K562 (cell line): Measurements from ENCODE around the gene DCAKD. TPM values are rescaled to one million over a fixed set of nuclear protein-coding genes. Genes with fewer than 3 reads are reported as not detected.

Experiments used
- ATAC-seq: fragments of 200-7000 bp; cut with Tn5 transposase; 3 replicates; pipeline ENCODE4 v1.9.1; 2020; ENCODE audit warnings: moderate library complexity
- BruUV-seq: library from RNA; stranded (reverse); fragments of 400-500 nt; replicated peaks from 2 replicates; lab custom pipeline; 2021; lab: Mats Ljungman, UMichigan
- CTCF ChIA-PET: fragments of 300-600 bp; formaldehyde crosslinking; extraction: SDS; loops from one replicate; lab custom pipeline; 2021; ENCODE audit warnings: low intra/inter-chr PET ratio; lab: Yijun Ruan, JAX
- POLR2A ChIA-PET: fragments of 300-600, 350-650 bp; sonication (Branson Sonifier 250); formaldehyde crosslinking; extraction: SDS; loops from one replicate; lab custom pipeline; 2021; ENCODE audit warnings: antibody characterized with exemption, inconsistent platforms; lab: Yijun Ruan, JAX
- DNase-seq, 4 experiments: peaks; one replicate each; pipeline versions ENCODE4 v3.0.0 to v3.0.0-alpha.2; 2011 to 2018; ENCODE audit warnings: low spot score in 3 of 4, mixed read lengths in 3 of 4; ENCODE audit errors: extremely low read depth in 1 of 4
- FAIRE-seq: peaks from 2 replicates; lab custom pipeline; 2011; peaks lifted over from hg19 to GRCh38; lab: Jason Lieb, UNC
- H2AFZ ChIP-seq: 2 replicates; pipeline ENCODE4 v1.6.0; 2011; ENCODE audit warnings: low read depth, low read length, control low read depth, inconsistent platforms
- H3K27ac ChIP-seq: fragments of 200-600 bp; 3 replicates; pipeline ENCODE4 v1.8.0; 2011; ENCODE audit warnings: low read depth, mild to moderate bottlenecking, control low read depth, inconsistent platforms, low read length, moderate library complexity, mixed read lengths; ENCODE audit errors: extremely low read depth
- H3K27me3 ChIP-seq, 2 experiments: fragments of 300-600 bp in 1 of 2; 2 replicates in 1 of 2; 3 replicates in 1 of 2; pipeline versions ENCODE4 v1.6.0 to v1.8.0; 2011; ENCODE audit warnings: inconsistent platforms in 2 of 2, low read length in 2 of 2, mild to moderate bottlenecking in 1 of 2, mixed read lengths in 1 of 2, moderate library complexity in 1 of 2; ENCODE audit not compliant: control insufficient read depth in 2 of 2, insufficient read depth in 2 of 2
- H3K36me3 ChIP-seq: fragments of 300-600 bp; 3 replicates; pipeline ENCODE4 v1.8.0; 2011; ENCODE audit warnings: mild to moderate bottlenecking, low read length, inconsistent platforms; ENCODE audit not compliant: control insufficient read depth, insufficient read depth
- H3K4me1 ChIP-seq, 2 experiments: fragments of 200-600 bp in 1 of 2; replicated peaks in 1 of 2; 2 replicates in 1 of 2; 3 replicates in 1 of 2; pipeline versions ENCODE4 v1.5.1 to v1.8.0; 2011; ENCODE audit warnings: inconsistent platforms in 2 of 2, low read length in 2 of 2, mild to moderate bottlenecking in 1 of 2, mixed read lengths in 1 of 2, moderate library complexity in 1 of 2; ENCODE audit not compliant: control insufficient read depth in 2 of 2, insufficient read depth in 2 of 2
- H3K4me2 ChIP-seq: 2 replicates; pipeline ENCODE4 v1.6.1; 2011; ENCODE audit warnings: low read length, control low read depth, inconsistent platforms, mixed read lengths; ENCODE audit not compliant: insufficient read depth
- H3K4me3 ChIP-seq: fragments of 200-600 bp; sonication (generic), shearing (Covaris generic); 2 replicates; pipeline ENCODE4 v1.5.1; 2016; ENCODE audit warnings: control low read depth, inconsistent platforms
- H3K79me2 ChIP-seq: fragments of 200-600 bp; 3 replicates; pipeline ENCODE4 v1.8.0; 2011; ENCODE audit warnings: low read length, inconsistent platforms; ENCODE audit not compliant: control insufficient read depth, insufficient read depth
- H3K9ac ChIP-seq, 2 experiments: 2 replicates each; pipeline versions ENCODE4 v1.6.0 to v1.6.1; 2011; ENCODE audit warnings: low read depth in 2 of 2, low read length in 2 of 2, control low read depth in 1 of 2, inconsistent platforms in 1 of 2, mild to moderate bottlenecking in 1 of 2, mixed read lengths in 1 of 2; ENCODE audit not compliant: insufficient read depth in 1 of 2
- H3K9me1 ChIP-seq: one replicate; pipeline ENCODE4 v1.6.0; 2011; ENCODE audit warnings: inconsistent platforms, mild to moderate bottlenecking, low read length, moderate library complexity; ENCODE audit not compliant: control insufficient read depth, insufficient read depth
- H3K9me3 ChIP-seq: replicated peaks from 2 replicates; pipeline ENCODE4 v1.5.1; 2011; ENCODE audit warnings: low read depth, low read length, inconsistent platforms; ENCODE audit not compliant: control insufficient read depth, insufficient read depth
- H4K20me1 ChIP-seq: replicated peaks from 2 replicates; pipeline ENCODE4 v1.6.1; 2011; ENCODE audit warnings: low read length, inconsistent platforms, mixed read lengths; ENCODE audit not compliant: control insufficient read depth, insufficient read depth
- CGGBP1 ChIP-seq: fragments of 250-450 bp; sonication (Bioruptor Pico); IDR thresholded peaks from 2 replicates; pipeline ENCODE4 v1.9.0; 2021; ENCODE audit warnings: mild to moderate bottlenecking
- GMEB1 ChIP-seq: fragments of 250-450 bp; sonication (Bioruptor Pico); IDR thresholded peaks from 2 replicates; pipeline ENCODE4 v1.4.0; 2020; ENCODE audit warnings: mild to moderate bottlenecking
- HBP1 ChIP-seq: fragments of 450-650 bp; formaldehyde crosslinking; IDR thresholded peaks from 2 replicates; pipeline ENCODE4 v1.4.0; 2022; ENCODE audit warnings: missing genetic modification characterization
- NKRF ChIP-seq: fragments of 450-650 bp; IDR thresholded peaks from 2 replicates; pipeline ENCODE4 v1.6.1; 2016; ENCODE audit warnings: borderline replicate concordance
- NONO ChIP-seq, 2 experiments: fragments of 200-400 bp in 1 of 2; fragments of 450-650 bp in 1 of 2; formaldehyde crosslinking in 1 of 2; IDR thresholded peaks; 2 replicates each; pipeline ENCODE4 v1.6.1; 2017; ENCODE audit warnings: low read depth in 2 of 2, mild to moderate bottlenecking in 2 of 2, moderate library complexity in 2 of 2, low read length in 1 of 2
- RBM39 ChIP-seq: fragments of 200-400 bp; formaldehyde crosslinking; optimal IDR thresholded peaks from 2 replicates; pipeline ENCODE3; 2018; ENCODE audit warnings: low read depth, low read length
- STAT5B ChIP-seq: fragments of 250-450 bp; sonication (Bioruptor Pico); IDR thresholded peaks from 2 replicates; pipeline ENCODE4 v1.8.0; 2021; ENCODE audit warnings: mild to moderate bottlenecking, inconsistent platforms
- TARDBP ChIP-seq: fragments of 450-650 bp; IDR thresholded peaks from 2 replicates; pipeline ENCODE4 v1.6.1; 2016
- ZBTB1 ChIP-seq: sonication (generic); formaldehyde crosslinking; IDR thresholded peaks from 2 replicates; pipeline ENCODE4 v1.8.1; 2023; ENCODE audit warnings: missing genetic modification reagents, low read depth, mild to moderate bottlenecking, borderline replicate concordance
- ZKSCAN1 ChIP-seq: fragments of 150-350 bp; IDR thresholded peaks from 2 replicates; pipeline ENCODE4 v1.6.1; 2016; ENCODE audit warnings: low read depth, low read length
- ZNF224 ChIP-seq: sonication (generic); formaldehyde crosslinking; IDR thresholded peaks from 2 replicates; pipeline ENCODE4 v1.8.0; 2022; ENCODE audit warnings: mild to moderate bottlenecking, missing genetic modification reagents
- ZSCAN32 ChIP-seq: fragments of 450-650 bp; formaldehyde crosslinking; IDR thresholded peaks from 2 replicates; pipeline ENCODE4 v1.4.0; 2020; ENCODE audit warnings: mild to moderate bottlenecking, moderate library complexity
- WGBS: fragments of 100-300 bp; shearing (Covaris generic); methylation state at CpG from one replicate; pipeline ENCODE4 v1.1.6; 2016; ENCODE audit warnings: low coverage, mixed read lengths; ENCODE audit not compliant: insufficient coverage; ENCODE audit errors: missing lambda C conversion rate; 5-methylcytosine and 5-hydroxymethylcytosine counted together
- in situ Hi-C: fragments of 300-500 bp; cut with MboI; formaldehyde crosslinking; loops from 4 replicates; pipeline ENCODE4 v1.15.0; 2018; ENCODE audit warnings: inconsistent platforms, mixed read lengths
- intact Hi-C: fragments of 100-400 bp; cut with micrococcal nuclease; formaldehyde crosslinking; loops from 2 replicates; pipeline ENCODE4 v1.14.2; 2022
- polyA plus RNA-seq, 8 experiments: library from polyadenylated mRNA; depleted of rRNA in 4 of 8; stranded (reverse) in 5 of 8; unstranded in 3 of 8; fragments of >200 nt; fragmentation: Nextera tagmentation in 2 of 8; fragmentation: Illumina TruSeq in 1 of 8; extraction: Ambion mirVana in 2 of 8; extraction: Trizol in 1 of 8; gene quantifications; 2 replicates each; pipeline versions ENCODE4 v1.2.1 to v1.2.3, GENCODE V29; 2011 to 2014; ENCODE audit warnings: inconsistent platforms in 1 of 8, missing spikeins in 1 of 8
- total RNA-seq, 7 experiments: library from RNA; depleted of rRNA in 6 of 7; stranded (reverse); fragments of >200 nt in 6 of 7; fragmentation: Illumina TruSeq in 2 of 7; extraction: Trizol in 2 of 7; gene quantifications; 2 replicates each; pipeline versions ENCODE4 v1.2.1 to v1.2.3, GENCODE V29; 2011 to 2021; ENCODE audit warnings: low replicate concordance in 1 of 7

DCAKD gene
- total and polyA plus RNA-seq, 9 of the 15 experiments (the other 6 are each of a cell fraction or from before 2014, with no cell fraction given): 7.9 to 35.5 (median 21.4) TPM

- no peak for ATAC-seq
- no peaks in the 10 kb centered on the region for H3K4me1 ChIP-seq
- no peak overlapping the region for H3K4me2 ChIP-seq
- POLR2A ChIA-PET: interaction anchor here (1.6 kb wide), 1 partner anchor 32 kb away, joined by 3 read pairs; the partner anchor contains the start of gene NMT1
- BruUV-seq: no TSS peak
- no peaks in the 10 kb centered on the region for H3K27me3 ChIP-seq
- CTCF ChIA-PET: no interaction called here
- H3K9me3 ChIP-seq: no peaks in the 10 kb centered on the region
- H2AFZ ChIP-seq: no peak overlapping the region
- H3K36me3 ChIP-seq: peaks cover 92% of the 10 kb centered on the region
- in situ Hi-C loops (no loop called here), intact Hi-C loops (no loop called here)
- 92% methylated on average over 6 of the region's 6 CpGs for WGBS
- FAIRE-seq: no peak
- no peak overlapping the region for H3K4me3 ChIP-seq
- no peak for DNase-seq
- no peak overlapping the region for H3K9ac ChIP-seq
- H3K27ac ChIP-seq: no peak overlapping the region
- H3K79me2 ChIP-seq: no peaks in the 10 kb centered on the region
- no peaks in the 10 kb centered on the region for H3K9me1 ChIP-seq
- peaks cover 5% of the 10 kb centered on the region; the same call in 1 of the 2 replicates for H4K20me1 ChIP-seq
- TF ChIP-seq ZSCAN32 (no peak), HBP1 (CRISPR knock-in tag) (no peak), ZKSCAN1 (no peak), STAT5B (CRISPR knock-in tag) (no peak), ZNF224 (no peak), ZBTB1 (no peak), CGGBP1 (CRISPR knock-in tag) (no peak), RBM39 (no peak), GMEB1 (CRISPR knock-in tag) (no peak), NKRF (no peak), NONO (IDR thresholded peaks at IDR 0.05; ENCODE audit: low read depth in 2 of 2, low read length in 1 of 2) (no peak), TARDBP (no peak)
Measured at GRCh38 chr17:45092911-45093430, 41.5 kb upstream of the DCAKD start.
